Liver (tissue), 3 donors: Measurements from ENCODE around the gene MTG1.

ENCODE experiments used
- ATF3 ChIP-seq: IDR thresholded peaks from 2 replicates; pipeline ENCODE4 v1.6.1; 2016; ENCODE audit warnings: antibody characterized with exemption
- CTCF ChIP-seq: fragments of 150-350 bp; IDR thresholded peaks from 2 replicates; pipeline ENCODE4 v1.5.1; 2017; ENCODE audit warnings: improper control_type of control experiment, low read depth, low read length; ENCODE audit not compliant: missing input control
- EGR1 ChIP-seq, 2 donors: IDR thresholded peaks; 2 replicates each; pipeline ENCODE4 v1.6.1; 2016 to 2018; ENCODE audit warnings: antibody characterized with exemption in 2 of 2, low read depth in 2 of 2
- FOXA1 ChIP-seq: IDR thresholded peaks from 2 replicates; pipeline ENCODE4 v1.6.1; 2016; ENCODE audit warnings: antibody characterized with exemption
- FOXA2 ChIP-seq: IDR thresholded peaks from 2 replicates; pipeline ENCODE4 v1.6.1; 2016; ENCODE audit warnings: antibody characterized with exemption
- GABPA ChIP-seq, 2 donors: IDR thresholded peaks in 1 of 2; conservative IDR thresholded peaks in 1 of 2; 2 replicates each; pipeline ENCODE4 v1.6.1; 2016; ENCODE audit warnings: antibody characterized with exemption in 2 of 2, mild to moderate bottlenecking in 1 of 2, moderate library complexity in 1 of 2
- HNF4G ChIP-seq: IDR thresholded peaks from 2 replicates; pipeline ENCODE4 v1.6.1; 2016; ENCODE audit warnings: antibody characterized with exemption
- JUND ChIP-seq, 2 donors: IDR thresholded peaks; 2 replicates each; pipeline ENCODE4 v1.6.1; 2016; ENCODE audit warnings: antibody characterized with exemption in 2 of 2
- MAX ChIP-seq: IDR thresholded peaks from 2 replicates; pipeline ENCODE4 v1.6.1; 2016; ENCODE audit warnings: antibody characterized with exemption
- RAD21 ChIP-seq, 2 donors: IDR thresholded peaks; 2 replicates each; pipeline ENCODE4 v1.6.1; 2016; ENCODE audit warnings: antibody characterized with exemption in 2 of 2, mild to moderate bottlenecking in 2 of 2
- REST ChIP-seq: IDR thresholded peaks from 2 replicates; pipeline ENCODE4 v1.6.1; 2016; ENCODE audit warnings: antibody characterized with exemption, mild to moderate bottlenecking
- RXRA ChIP-seq, 2 donors: IDR thresholded peaks; 2 replicates each; pipeline ENCODE4 v1.6.1; 2017 to 2018; ENCODE audit warnings: antibody characterized with exemption in 2 of 2, mild to moderate bottlenecking in 1 of 2
- TAF1 ChIP-seq: conservative IDR thresholded peaks from 2 replicates; pipeline ENCODE4 v1.6.1; 2016; ENCODE audit warnings: antibody characterized with exemption, mild to moderate bottlenecking
- YY1 ChIP-seq: IDR thresholded peaks from 2 replicates; pipeline ENCODE4 v1.6.1; 2016; ENCODE audit warnings: antibody characterized with exemption, mild to moderate bottlenecking
- donor health status: healthy.
- donor health status: healthy.

- TF ChIP-seq EGR1 (IDR thresholded peaks at IDR 0.05; ENCODE audit: low read depth in 2 of 2) = no peak
- TF ChIP-seq TAF1 = no peak
- TF ChIP-seq RAD21 (IDR thresholded peaks at IDR 0.05) = no peak
- no peak for TF ChIP-seq CTCF
- no peak for TF ChIP-seq REST
- no peak for TF ChIP-seq JUND (IDR thresholded peaks at IDR 0.05)
- no peak for TF ChIP-seq FOXA2
- no peak for TF ChIP-seq FOXA1
- TF ChIP-seq GABPA (IDR thresholded peaks at IDR 0.05 in 1 of 2, conservative IDR thresholded peaks at IDR 0.05 in 1 of 2) = no peak
- TF ChIP-seq YY1 = no peak
- no peak for TF ChIP-seq ATF3
- no peak for TF ChIP-seq RXRA (IDR thresholded peaks at IDR 0.05)
- no peak for TF ChIP-seq MAX
- no peak for TF ChIP-seq HNF4G
Observed at GRCh38 chr10:133419211-133419950, 25.4 kb downstream of the MTG1 start.
